Astrocyte (in vitro differentiated cells and primary cell): ENCODE measurements around the gene PSMD14. TPM values are rescaled to one million over a fixed set of nuclear protein-coding genes. Genes with fewer than 3 reads are reported as not detected.
A peak's percentile ranks its signal among the peaks of the same experiment; 100 is the strongest.
"Not testable (repeated sequence)": the region's sequence is repeated elsewhere in the genome, so short reads cannot be mapped to it uniquely, and the experiment has no call there.

Experiments used
- DNase-seq: peaks from one replicate; pipeline ENCODE4 v3.0.0-alpha.2; 2010; ENCODE audit warnings: low read depth
- FAIRE-seq: peaks from 2 replicates; lab custom pipeline; 2011; peaks lifted over from hg19 to GRCh38; lab: Jason Lieb, UNC
- H2AFZ ChIP-seq: 2 replicates; pipeline ENCODE4 v1.6.0; 2012; ENCODE audit warnings: low read depth, low read length, inconsistent platforms
- H3K27ac ChIP-seq: 2 replicates; pipeline ENCODE4 v1.5.1; 2011; ENCODE audit warnings: low read depth, low read length, inconsistent platforms
- H3K27me3 ChIP-seq: 2 replicates; pipeline ENCODE4 v1.6.0; 2011; ENCODE audit warnings: low read length, inconsistent platforms; ENCODE audit not compliant: insufficient read depth
- H3K36me3 ChIP-seq: 2 replicates; pipeline ENCODE4 v1.5.1; 2011; ENCODE audit warnings: low read length, inconsistent platforms; ENCODE audit not compliant: insufficient read depth
- H3K4me1 ChIP-seq: 2 replicates; pipeline ENCODE4 v1.5.1; 2011; ENCODE audit warnings: low read length, inconsistent platforms; ENCODE audit not compliant: insufficient read depth
- H3K4me2 ChIP-seq: 2 replicates; pipeline ENCODE4 v1.6.0; 2012; ENCODE audit warnings: low read length, inconsistent platforms
- H3K4me3 ChIP-seq: 2 replicates; pipeline ENCODE4 v1.5.1; 2011; ENCODE audit warnings: low read depth, mild to moderate bottlenecking, low read length, inconsistent platforms; ENCODE audit not compliant: insufficient read depth
- H3K79me2 ChIP-seq: 2 replicates; pipeline ENCODE4 v1.6.0; 2012; ENCODE audit warnings: mild to moderate bottlenecking, low read length, inconsistent platforms; ENCODE audit not compliant: insufficient read depth
- H3K9ac ChIP-seq: 2 replicates; pipeline ENCODE4 v1.6.0; 2012; ENCODE audit warnings: mild to moderate bottlenecking, low read length, inconsistent platforms
- H3K9me3 ChIP-seq: 2 replicates; pipeline ENCODE4 v1.5.1; 2012; ENCODE audit warnings: low read depth, mild to moderate bottlenecking, low read length, inconsistent platforms; ENCODE audit not compliant: insufficient read depth
- H4K20me1 ChIP-seq: 2 replicates; pipeline ENCODE4 v1.6.0; 2012; ENCODE audit warnings: low read length, inconsistent platforms; ENCODE audit not compliant: insufficient read depth
- H3K27ac Mint-ChIP-seq: one replicate; pipeline ENCODE4 v1.8.0; 2021; ENCODE audit warnings: mild to moderate bottlenecking, mixed read lengths; ENCODE audit not compliant: unreplicated experiment
- H3K27me3 Mint-ChIP-seq: one replicate; pipeline ENCODE4 v1.8.0; 2021; ENCODE audit warnings: low read depth, mixed read lengths; ENCODE audit not compliant: unreplicated experiment
- H3K36me3 Mint-ChIP-seq: one replicate; pipeline ENCODE4 v1.8.0; 2021; ENCODE audit warnings: low read depth, mixed read lengths; ENCODE audit not compliant: unreplicated experiment
- H3K4me1 Mint-ChIP-seq: one replicate; pipeline ENCODE4 v1.8.0; 2021; ENCODE audit warnings: low read depth, mixed read lengths; ENCODE audit not compliant: unreplicated experiment
- H3K4me3 Mint-ChIP-seq: one replicate; pipeline ENCODE4 v1.8.0; 2021; ENCODE audit warnings: mild to moderate bottlenecking, moderate library complexity, mixed read lengths; ENCODE audit not compliant: unreplicated experiment
- H3K9me3 Mint-ChIP-seq: one replicate; pipeline ENCODE4 v1.8.0; 2021; ENCODE audit warnings: mild to moderate bottlenecking, mixed read lengths; ENCODE audit not compliant: unreplicated experiment
- CTCF ChIP-seq: IDR thresholded peaks from 2 replicates; pipeline ENCODE4 v1.5.1; 2011; ENCODE audit warnings: low read depth, mild to moderate bottlenecking, inconsistent platforms, low read length, moderate library complexity; ENCODE audit not compliant: insufficient read depth
- EZH2 ChIP-seq: IDR thresholded peaks from 2 replicates; pipeline ENCODE4 v1.6.1; 2012; ENCODE audit warnings: mild to moderate bottlenecking, low read length, inconsistent platforms; ENCODE audit not compliant: insufficient read depth
- total RNA-seq: library from RNA; stranded (reverse); gene quantifications from 2 replicates; pipeline ENCODE4 v1.2.1, GENCODE V29; 2021

PSMD14 gene
- total RNA-seq, 1 donor from 2014 or later, result 86.0 TPM

GRCh38 chr2:161358838-161359237, 50.6 kb downstream of the PSMD14 start:
- Histone ChIP-seq H3K4me1 (no peaks in the 10 kb centered on the region), H3K79me2 (peaks cover 97% of the 10 kb centered on the region), H2AFZ (no peak overlapping the region), H3K4me3 (no peak overlapping the region), H3K36me3 (no peaks in the 10 kb centered on the region), H4K20me1 (peaks cover 40% of the 10 kb centered on the region), H3K27me3 (no peaks in the 10 kb centered on the region), H3K4me2 (no peak overlapping the region), H3K27ac (no peak overlapping the region), H3K9me3 (no peaks in the 10 kb centered on the region), H3K9ac (no peak overlapping the region)
- FAIRE-seq (no peak), DNase-seq (no peak)
- Mint-ChIP-seq H3K36me3 (peaks cover 10% of the 10 kb centered on the region), H3K9me3 (peaks cover 7% of the 10 kb centered on the region), H3K4me1 (peaks cover 12% of the 10 kb centered on the region), H3K4me3 (no peak overlapping the region), H3K27ac (peak overlapping the region; percentile 2), H3K27me3 (no peaks in the 10 kb centered on the region)
- no peak for TF ChIP-seq EZH2
- no peak for TF ChIP-seq CTCF

- not testable (repeated sequence) for H3K4me3 Mint-ChIP-seq, H3K27me3 ChIP-seq, FAIRE-seq, H3K27ac ChIP-seq, DNase-seq, H3K27ac Mint-ChIP-seq, H3K4me1 Mint-ChIP-seq, H3K4me3 ChIP-seq, H3K36me3 ChIP-seq, H3K9me3 ChIP-seq, H3K4me1 ChIP-seq, H3K9ac ChIP-seq, H3K27me3 Mint-ChIP-seq, H3K4me2 ChIP-seq, H2AFZ ChIP-seq
- peaks cover 97% of the 10 kb centered on the region for H3K79me2 ChIP-seq
- peaks cover 40% of the 10 kb centered on the region for H4K20me1 ChIP-seq
- H3K9me3 Mint-ChIP-seq, result peaks cover 10% of the 10 kb centered on the region
- peaks cover 16% of the 10 kb centered on the region for H3K36me3 Mint-ChIP-seq
Measured at GRCh38 chr2:161360095-161360654, 52.0 kb downstream of the PSMD14 start.

- Mint-ChIP-seq H3K36me3 (peaks cover 16% of the 10 kb centered on the region), H3K27ac (no peak overlapping the region), H3K9me3 (peaks cover 10% of the 10 kb centered on the region), H3K4me1 (peaks cover 13% of the 10 kb centered on the region), H3K27me3 (no peaks in the 10 kb centered on the region), H3K4me3 (no peak overlapping the region)
- Histone ChIP-seq H3K27me3 (no peaks in the 10 kb centered on the region), H4K20me1 (peaks cover 39% of the 10 kb centered on the region), H3K9ac (no peak overlapping the region), H3K4me3 (no peak overlapping the region), H3K27ac (no peak overlapping the region), H3K4me2 (no peak overlapping the region), H3K4me1 (no peaks in the 10 kb centered on the region), H3K79me2 (peaks cover 92% of the 10 kb centered on the region), H2AFZ (no peak overlapping the region), H3K9me3 (no peaks in the 10 kb centered on the region), H3K36me3 (no peaks in the 10 kb centered on the region)
- no peak for DNase-seq
- no peak for FAIRE-seq
- TF ChIP-seq EZH2 (no peak), CTCF (no peak)
Measured at GRCh38 chr2:161362568-161363166, 54.4 kb downstream of the PSMD14 start.
